GM23248 (cell line): ENCODE results near the gene KLHDC7B.

Experiments used
- EZH2 ChIP-seq: fragments of 200-600 bp; sonication (generic); IDR thresholded peaks from 2 replicates; pipeline ENCODE4 v1.6.1; 2018; ENCODE audit warnings: antibody characterized with exemption, mild to moderate bottlenecking; ENCODE audit not compliant: insufficient read depth, poor library complexity, severe bottlenecking
- EZH2phosphoT487 ChIP-seq: fragments of 200-600 bp; sonication (generic); IDR thresholded peaks from 2 replicates; pipeline ENCODE4 v1.6.1; 2018; ENCODE audit warnings: antibody characterized with exemption, moderate library complexity, mild to moderate bottlenecking, low read depth; ENCODE audit not compliant: insufficient read depth

DNA sequence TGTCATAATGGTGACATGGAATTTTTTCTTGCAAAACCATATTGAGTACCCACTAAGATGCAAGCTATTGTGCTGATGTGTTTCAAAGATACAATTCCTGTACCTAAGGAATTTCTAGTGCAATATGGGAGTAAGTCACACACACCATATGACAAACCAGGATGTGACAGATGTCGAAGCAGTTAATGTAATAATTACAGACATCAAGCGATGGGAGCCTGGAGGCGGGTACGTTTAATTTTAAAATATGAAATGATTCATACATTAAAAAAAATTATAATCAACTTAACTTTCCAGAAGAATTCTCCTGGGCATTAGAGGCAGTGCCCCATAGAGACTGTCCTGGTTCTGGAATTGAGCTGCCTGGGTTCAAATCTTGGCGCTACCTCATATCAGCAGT lies 11.0 kb downstream of the KLHDC7B start:
- TF ChIP-seq EZH2 (no peak), EZH2phosphoT487 (no peak)
